Activated CD4-positive, alpha-beta T cell treated with anti-CD3 and anti-CD28 coated beads for 4 hours (primary cell): Measurements from ENCODE around the gene MON1B.
A peak's percentile ranks its signal among the peaks of the same experiment; 100 is the strongest.
"Not testable (repeated sequence)": the region's sequence is repeated elsewhere in the genome, so short reads cannot be mapped to it uniquely, and the experiment has no call there.

Experiments
- DNase-seq, 2 donors: peaks; one replicate each; pipeline ENCODE4 v3.0.0-alpha.2; 2020

The MON1B gene

GRCh38 chr16:77199211-77199610 lies 8.2 kb downstream of the MON1B start, which contains the start of gene SYCE1L:
SYCE1L (plus strand) TSS chr16:77199408; CDS start chr16:77199452, 44 bp downstream.
- DNase-seq, result no peak

- no peak for DNase-seq
These were observed 15.5 kb downstream of the MON1B start for GRCh38 chr16:77206533-77206932.

GRCh38 chr16:77207030-77207429 lies 16.0 kb downstream of the MON1B start:
- DNase-seq, result no peak

- no peak for DNase-seq
These were observed 17.4 kb downstream of the MON1B start for GRCh38 chr16:77208382-77208781.

GRCh38 chr16:77211880-77212740 lies 21.1 kb downstream of the MON1B start:
- peak; percentile 76 to 79 for DNase-seq

GRCh38 chr16:77212741-77213541 lies 22.0 kb downstream of the MON1B start:
- peak; percentile 72 to 75 for DNase-seq

- DNase-seq, result no peak
These were observed 22.6 kb downstream of the MON1B start for GRCh38 chr16:77213542-77214106.

GRCh38 chr16:77214411-77215138 lies 23.6 kb downstream of the MON1B start:
- DNase-seq, result no peak

- DNase-seq, result no peak
These were observed 28.4 kb downstream of the MON1B start for GRCh38 chr16:77219437-77219836.

- no peak for DNase-seq
These were observed 29.4 kb downstream of the MON1B start for GRCh38 chr16:77220427-77220826.

GRCh38 chr16:77221482-77221881 lies 30.5 kb downstream of the MON1B start:
- DNase-seq, result no peak

GRCh38 chr16:77223184-77223583 lies 32.2 kb downstream of the MON1B start:
- DNase-seq, result no peak

GRCh38 chr16:77225182-77225581 lies 34.2 kb downstream of the MON1B start:
- DNase-seq, result no peak

GRCh38 chr16:77227745-77228144 lies 36.8 kb downstream of the MON1B start:
- no peak for DNase-seq

GRCh38 chr16:77231047-77231446 lies 40.1 kb downstream of the MON1B start:
- DNase-seq, result no peak

GRCh38 chr16:77233799-77234519 lies 43.0 kb downstream of the MON1B start:
- DNase-seq, result no peak

- DNase-seq, result no peak
These were observed 43.6 kb downstream of the MON1B start for GRCh38 chr16:77234611-77235010.

- peak; percentile 79 to 90 for DNase-seq
These were observed 45.1 kb downstream of the MON1B start for GRCh38 chr16:77236063-77236511.

- no peak for DNase-seq
These were observed 47.6 kb downstream of the MON1B start for GRCh38 chr16:77238593-77238992.

GRCh38 chr16:77242471-77242870 lies 51.5 kb downstream of the MON1B start:
- DNase-seq, result not testable (repeated sequence)

GRCh38 chr16:77246150-77246549 lies 55.2 kb downstream of the MON1B start:
- no peak for DNase-seq

- no peak for DNase-seq
These were observed 59.4 kb downstream of the MON1B start for GRCh38 chr16:77250400-77250799.
